Thoracic aorta (tissue), 2 donors: ENCODE measurements around the gene TET1. TPM values are rescaled to one million over a fixed set of nuclear protein-coding genes. Genes with fewer than 3 reads are reported as not detected.

Experiments used
- ATAC-seq: fragments of 150-250 bp; one replicate; pipeline ENCODE4 v1.8.0; 2017; ENCODE audit warnings: low read depth; ENCODE audit not compliant: insufficient number of reproducible peaks, low FRiP score
- DNase-seq: peaks from one replicate; pipeline ENCODE4 v3.0.0-alpha.2; 2020; ENCODE audit warnings: low spot score
- H3K27ac ChIP-seq, 2 donors: fragments of 200-600 bp; sonication (generic); 1 replicate in 1 of 2; 2 replicates in 1 of 2; pipeline ENCODE4 v1.5.1; 2016; ENCODE audit warnings: mild to moderate bottlenecking in 2 of 2, moderate library complexity in 2 of 2
- H3K27me3 ChIP-seq: fragments of 200-600 bp; sonication (generic); replicated peaks from 2 replicates; pipeline ENCODE4 v1.6.0; 2016; ENCODE audit warnings: mild to moderate bottlenecking; ENCODE audit not compliant: insufficient read depth
- H3K36me3 ChIP-seq: fragments of 200-600 bp; sonication (generic); one replicate; pipeline ENCODE4 v1.5.1; 2016
- H3K4me1 ChIP-seq, 2 donors: fragments of 200-600 bp; sonication (generic); 1 replicate in 1 of 2; 2 replicates in 1 of 2; pipeline versions ENCODE4 v1.5.1 to v1.6.0; 2016; ENCODE audit warnings: low read depth in 2 of 2, mild to moderate bottlenecking in 1 of 2; ENCODE audit not compliant: control insufficient read depth in 1 of 2
- H3K4me3 ChIP-seq: fragments of 200-600 bp; sonication (generic); 2 replicates; pipeline ENCODE4 v1.5.1; 2016; ENCODE audit warnings: mild to moderate bottlenecking
- H3K9me3 ChIP-seq: fragments of 200-600 bp; sonication (generic); 2 replicates; pipeline ENCODE4 v1.5.1; 2016
- total RNA-seq, 2 donors: library from RNA; depleted of rRNA; stranded (reverse); fragments of >200 nt; gene quantifications; one replicate each; pipeline versions ENCODE4 v1.1.0 to v1.2.3, GENCODE V29; 2016
- TF ChIP-seq, protein P1 (sequence below): fragments of 200-600 bp; sonication (generic); IDR thresholded peaks from one replicate; pipeline ENCODE4 v1.5.1; 2019; ENCODE audit warnings: antibody characterized with exemption

TET1 gene
- total RNA-seq, 2 donors from 2014 or later = 2.4 to 4.0 TPM

DNA sequence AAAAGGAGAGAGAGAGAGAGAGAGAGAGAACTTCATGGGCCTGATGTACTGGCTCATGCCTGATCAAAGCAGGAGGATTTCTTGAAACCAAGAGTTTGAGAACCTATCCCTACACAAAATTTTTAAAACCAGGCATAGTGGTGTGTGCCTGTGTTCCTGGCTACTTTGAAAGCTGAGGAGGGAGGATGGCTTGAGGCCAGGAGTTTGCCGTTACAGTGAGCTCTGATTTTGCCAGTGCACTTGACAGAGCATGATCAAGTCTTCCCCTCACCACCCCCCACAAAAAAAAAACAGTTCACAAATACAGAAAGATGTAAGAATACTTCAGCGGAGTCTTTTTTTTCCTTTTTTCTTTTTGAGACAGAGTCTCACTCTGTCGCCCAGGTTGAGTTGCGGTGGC, 108.8 kb downstream of the TET1 start:
- Histone ChIP-seq H3K9me3 (no peaks in the 10 kb centered on the region), H3K4me3 (no peak overlapping the region)
- no peak for ATAC-seq

DNA sequence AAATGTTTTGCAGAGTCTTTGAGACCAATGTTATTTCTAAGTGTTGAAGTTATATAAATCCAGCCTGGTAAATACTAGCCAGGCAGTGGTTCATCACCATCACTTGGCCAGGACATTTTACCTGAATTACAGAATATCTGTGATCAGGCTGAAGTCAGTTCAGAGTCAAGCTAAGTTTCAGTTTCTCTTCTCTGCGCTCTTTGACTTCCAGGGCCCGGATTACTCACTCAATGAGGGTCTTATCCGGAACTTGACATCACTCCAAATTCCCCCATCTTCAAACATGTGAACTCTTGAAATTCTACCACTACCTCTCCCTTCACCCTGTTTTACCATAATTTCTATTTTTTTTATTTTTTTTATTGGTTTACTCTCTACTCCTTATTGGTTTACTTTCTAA, 124.3 kb downstream of the TET1 start:
- no peaks in the 10 kb centered on the region for H3K27me3 ChIP-seq
- no peak for DNase-seq
- TF ChIP-seq, protein P1, sequence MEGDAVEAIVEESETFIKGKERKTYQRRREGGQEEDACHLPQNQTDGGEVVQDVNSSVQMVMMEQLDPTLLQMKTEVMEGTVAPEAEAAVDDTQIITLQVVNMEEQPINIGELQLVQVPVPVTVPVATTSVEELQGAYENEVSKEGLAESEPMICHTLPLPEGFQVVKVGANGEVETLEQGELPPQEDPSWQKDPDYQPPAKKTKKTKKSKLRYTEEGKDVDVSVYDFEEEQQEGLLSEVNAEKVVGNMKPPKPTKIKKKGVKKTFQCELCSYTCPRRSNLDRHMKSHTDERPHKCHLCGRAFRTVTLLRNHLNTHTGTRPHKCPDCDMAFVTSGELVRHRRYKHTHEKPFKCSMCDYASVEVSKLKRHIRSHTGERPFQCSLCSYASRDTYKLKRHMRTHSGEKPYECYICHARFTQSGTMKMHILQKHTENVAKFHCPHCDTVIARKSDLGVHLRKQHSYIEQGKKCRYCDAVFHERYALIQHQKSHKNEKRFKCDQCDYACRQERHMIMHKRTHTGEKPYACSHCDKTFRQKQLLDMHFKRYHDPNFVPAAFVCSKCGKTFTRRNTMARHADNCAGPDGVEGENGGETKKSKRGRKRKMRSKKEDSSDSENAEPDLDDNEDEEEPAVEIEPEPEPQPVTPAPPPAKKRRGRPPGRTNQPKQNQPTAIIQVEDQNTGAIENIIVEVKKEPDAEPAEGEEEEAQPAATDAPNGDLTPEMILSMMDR = no peak
- no peaks in the 10 kb centered on the region for H3K4me1 ChIP-seq
- H3K27ac ChIP-seq = no peak overlapping the region
- H3K4me3 ChIP-seq = no peak overlapping the region
- no peaks in the 10 kb centered on the region for H3K9me3 ChIP-seq
- peaks cover 3% of the 10 kb centered on the region for H3K36me3 ChIP-seq
- ATAC-seq = no peak

More for the DNA sequence above, 108.8 kb downstream of the TET1 start:
- Histone ChIP-seq H3K36me3 (no peaks in the 10 kb centered on the region), H3K27ac (no peak overlapping the region), H3K27me3 (no peaks in the 10 kb centered on the region), H3K4me1 (peaks cover 0 to 8% of the 10 kb centered on the region in 2 donors)
- TF ChIP-seq, protein P1 = no peak
- no peak for DNase-seq

DNA sequence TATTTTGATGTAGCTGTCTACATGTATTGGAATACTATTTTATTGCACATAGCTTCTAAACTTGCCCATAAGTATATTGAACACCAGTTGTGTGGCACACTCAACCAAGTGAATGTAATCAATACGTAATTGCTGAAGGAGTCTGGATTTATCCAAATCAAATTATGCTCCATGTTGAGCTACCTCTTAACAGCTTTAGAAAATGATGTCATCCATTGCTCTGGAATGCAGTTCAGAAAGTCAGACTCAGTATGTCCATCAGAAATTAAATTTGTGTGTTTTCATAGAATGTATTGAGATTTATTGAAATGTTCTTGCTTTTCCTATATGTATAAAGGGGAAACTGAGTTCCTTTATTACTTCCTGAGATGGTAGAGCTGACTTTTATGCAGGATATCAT, 135.9 kb downstream of the TET1 start:
- no peaks in the 10 kb centered on the region for H3K4me1 ChIP-seq
- H3K27me3 ChIP-seq = no peaks in the 10 kb centered on the region
- DNase-seq (no peak), ATAC-seq (no peak)
- peaks cover 6% of the 10 kb centered on the region for H3K36me3 ChIP-seq
- no peaks in the 10 kb centered on the region for H3K9me3 ChIP-seq
- no peak overlapping the region for H3K27ac ChIP-seq
- TF ChIP-seq, protein P1 = no peak
- no peak overlapping the region for H3K4me3 ChIP-seq

DNA sequence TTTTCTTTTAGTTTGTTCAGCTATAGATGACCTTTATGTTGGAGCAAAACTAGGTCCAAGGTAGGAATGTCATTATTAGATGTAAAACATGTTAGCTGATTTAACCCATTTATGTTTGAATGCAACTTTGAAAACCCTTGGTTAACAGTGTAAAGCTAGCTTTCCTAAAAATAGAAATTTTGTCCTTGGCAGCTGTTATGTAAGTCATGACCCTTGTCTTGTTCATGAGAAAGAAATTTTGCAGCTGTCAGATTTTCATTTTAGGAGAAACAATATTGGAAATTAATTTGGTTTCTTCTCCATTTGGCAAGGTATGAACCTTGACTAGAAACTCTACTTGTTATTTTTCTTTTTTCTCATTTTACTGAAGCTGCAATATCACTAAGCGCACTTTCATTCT, 137.0 kb downstream of the TET1 start:
- H3K27me3 ChIP-seq = no peaks in the 10 kb centered on the region
- TF ChIP-seq, protein P1 = no peak

DNA sequence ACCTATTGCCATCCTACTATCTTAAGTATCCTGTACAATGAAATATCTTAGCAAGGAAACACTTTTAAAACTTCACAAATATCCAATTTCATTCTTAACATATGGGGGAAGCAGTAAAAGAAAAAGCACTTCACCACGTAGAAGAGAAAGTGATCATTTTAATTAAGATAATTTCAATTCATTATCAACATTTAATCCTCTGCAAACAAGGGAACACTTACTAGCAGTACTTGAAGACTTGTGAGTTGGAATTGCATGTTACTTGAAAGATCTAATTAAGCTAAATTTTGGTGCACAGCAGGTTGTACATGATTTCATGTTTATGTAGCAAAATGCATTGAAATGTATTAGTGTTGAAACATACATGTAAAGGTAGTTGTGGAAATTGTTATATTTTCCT, 140.1 kb downstream of the TET1 start:
- ATAC-seq = no peak

More for the DNA sequence above, 137.0 kb downstream of the TET1 start:
- no peak for ATAC-seq
- Histone ChIP-seq H3K4me3 (no peak overlapping the region), H3K36me3 (no peaks in the 10 kb centered on the region), H3K4me1 (no peaks in the 10 kb centered on the region), H3K9me3 (no peaks in the 10 kb centered on the region), H3K27ac (no peak overlapping the region)
- no peak for DNase-seq

More for the DNA sequence above, 140.1 kb downstream of the TET1 start:
- Histone ChIP-seq H3K4me3 (no peak overlapping the region), H3K36me3 (no peaks in the 10 kb centered on the region), H3K4me1 (no peaks in the 10 kb centered on the region), H3K9me3 (no peaks in the 10 kb centered on the region), H3K27ac (no peak overlapping the region), H3K27me3 (no peaks in the 10 kb centered on the region)
- DNase-seq = no peak
- TF ChIP-seq, protein P1 = no peak
